Astrocyte of the spinal cord (primary cell): ENCODE measurements around the gene DVL3.

Source experiments
- DNase-seq: peaks from one replicate; pipeline ENCODE4 v3.0.0; 2011; ENCODE audit warnings: low read depth, low spot score
- H3K4me3 ChIP-seq: 2 replicates; pipeline ENCODE4 v1.5.1; 2011; ENCODE audit warnings: low read depth, mild to moderate bottlenecking, low read length, moderate library complexity
- CTCF ChIP-seq: IDR thresholded peaks from 2 replicates; pipeline ENCODE4 v1.5.1; 2012; ENCODE audit warnings: low read depth, mild to moderate bottlenecking, low read length, inconsistent platforms
- in situ Hi-C: cut with HindIII; loops from 2 replicates; pipeline ENCODE4 v1.10.0; 2017; ENCODE audit warnings: low sequenced_read_pairs

The DVL3 gene

GRCh38 chr3:184164648-184165330 lies 9.6 kb downstream of the DVL3 start:
- H3K4me3 ChIP-seq, result no peak overlapping the region
- in situ Hi-C loops, result no loop called here
- no peak for DNase-seq
- TF ChIP-seq CTCF, result no peak

- DNase-seq, result no peak
- H3K4me3 ChIP-seq, result no peak overlapping the region
- no peak for TF ChIP-seq CTCF
- in situ Hi-C loops, result no loop called here
These were observed 10.4 kb downstream of the DVL3 start for GRCh38 chr3:184165543-184165942.

- no peak overlapping the region for H3K4me3 ChIP-seq
- no peak for DNase-seq
- in situ Hi-C loops, result no loop called here
- no peak for TF ChIP-seq CTCF
These were observed 11.5 kb downstream of the DVL3 start for GRCh38 chr3:184166671-184167070.

GRCh38 chr3:184167786-184168185 lies 12.6 kb downstream of the DVL3 start:
- H3K4me3 ChIP-seq, result no peak overlapping the region
- in situ Hi-C loops, result no loop called here
- no peak for DNase-seq
- TF ChIP-seq CTCF, result no peak

- no peak overlapping the region for H3K4me3 ChIP-seq
- DNase-seq, result peak; percentile 79
- in situ Hi-C loops, result no loop called here
- no peak for TF ChIP-seq CTCF
These were observed 13.4 kb downstream of the DVL3 start for GRCh38 chr3:184168363-184169120.

- H3K4me3 ChIP-seq, result no peak overlapping the region
- TF ChIP-seq CTCF, result no peak
- in situ Hi-C loops, result no loop called here
- no peak for DNase-seq
These were observed 15.0 kb downstream of the DVL3 start for GRCh38 chr3:184169896-184170875.
